ENCODE measurements around the gene TPCN2. TPM values are rescaled to one million over a fixed set of nuclear protein-coding genes. Genes with fewer than 3 reads are reported as not detected.
A peak's percentile ranks its signal among the peaks of the same experiment; 100 is the strongest.
"Not testable (repeated sequence)": the region's sequence is repeated elsewhere in the genome, so short reads cannot be mapped to it uniquely, and the experiment has no call there.

TPCN2 gene
- total and polyA plus RNA-seq, 2 of the 4 experiments (the other 2 are of a cell fraction), result 3.4 to 8.0 TPM

- in situ Hi-C loops (cut with MboI; ENCODE audit: low sequenced_read_pairs), result no loop called here
- peak; percentile 73 for DNase-seq
- no peak overlapping the region for H2BK5ac ChIP-seq (ENCODE audit: low read depth, low read length, poor library complexity, severe bottlenecking)
- H3K14ac ChIP-seq (replicated peaks; ENCODE audit: low read depth, low read length), result 0 out of 2 replicates have a peak overlapping the region, but pooled peaks have one; percentile 22
- intact Hi-C loops (cut with micrococcal nuclease), result loop anchor here (10.0 kb wide), 1 partner anchor 157 kb away; the partner anchor contains the start of gene MYEOV
- no peak overlapping the region for H4K91ac ChIP-seq (ENCODE audit: insufficient read depth, low read depth, low read length)
- peaks cover 2% of the 10 kb centered on the region; the same call in 1 of the 2 replicates for H3K4me1 ChIP-seq (ENCODE audit: control insufficient read depth, insufficient read depth, low read length)
- H3K18ac ChIP-seq (ENCODE audit: low read depth, low read length), result no peak overlapping the region
- H3K79me1 ChIP-seq (ENCODE audit: low read depth in 1 of 2, low read length in 2 of 2), result no peaks in the 10 kb centered on the region
- dilution Hi-C loops (cut with HindIII; ENCODE audit: low sequenced_read_pairs, unreplicated experiment), result no loop called here
- no peak overlapping the region for H3K56ac ChIP-seq (ENCODE audit: extremely low read depth, insufficient read depth, low read length)
- H3K23ac ChIP-seq (ENCODE audit: low read depth, low read length), result no peak overlapping the region
- H3K9ac ChIP-seq (ENCODE audit: low read depth, low read length), result no peak overlapping the region
- no peaks in the 10 kb centered on the region for H4K20me1 ChIP-seq (ENCODE audit: insufficient read depth, low read length)
- no peak overlapping the region for H3K4me2 ChIP-seq (ENCODE audit: low read depth, low read length)
- POLR2A ChIA-PET (ENCODE audit: unreplicated experiment), result no interaction called here
- no peaks in the 10 kb centered on the region for H3K27me3 ChIP-seq (ENCODE audit: control insufficient read depth, insufficient read depth, low read length)
- no CpG with 5 or more reads among the region's 3 CpGs for WGBS, 2 experiments (ENCODE audit: extremely low coverage in 2 of 2, insufficient read length in 1 of 2)
- no peak overlapping the region for H3K4me3 ChIP-seq (ENCODE audit: insufficient read depth, low read depth, low read length)
- H3K9me1 ChIP-seq (ENCODE audit: insufficient read depth, low read length), result peaks cover 5% of the 10 kb centered on the region; the same call in 1 of the 2 replicates
- no peaks in the 10 kb centered on the region for H3K36me3 ChIP-seq (ENCODE audit: control insufficient read depth, insufficient read depth, low read length)
- TF ChIP-seq CEBPB (IDR thresholded peaks at IDR 0.05; ENCODE audit: low read depth, low read length), result peak; percentile 94
- no peak for TF ChIP-seq RFX5 (IDR thresholded peaks at IDR 0.05; ENCODE audit: low read depth, low read length)
- H2BK15ac ChIP-seq (ENCODE audit: low read depth, low read length), result no peak overlapping the region
- no peak overlapping the region for H4K5ac ChIP-seq (ENCODE audit: low read depth, low read length)
- H3K27ac ChIP-seq (ENCODE audit: insufficient read depth, low read length), result no peak overlapping the region
- peak overlapping the region; percentile 31; the same call in 1 of the 2 replicates for H3K4ac ChIP-seq (ENCODE audit: low read depth, low read length)
- peak; percentile 86 for ATAC-seq (ENCODE audit: low read depth)
- H4K8ac ChIP-seq (ENCODE audit: low read depth in 2 of 2, low read length in 2 of 2), result peak overlapping the region in 1 of 2 experiments; percentile 15; a peak in 1 of 4 replicates
- no peak overlapping the region for H2AK5ac ChIP-seq (ENCODE audit: low read depth, low read length)
- BruUV-seq (replicated peaks), result no TSS peak
- H2AK9ac ChIP-seq (replicated peaks; ENCODE audit: low read depth, low read length, poor library complexity), result no peak overlapping the region
- CTCF ChIA-PET, result no interaction called here
- H2BK120ac ChIP-seq (ENCODE audit: low read depth, low read length), result peak overlapping the region; percentile 45; the same call in 1 of the 2 replicates
- no peaks in the 10 kb centered on the region; the same call in none of the 2 replicates for H3K9me3 ChIP-seq (ENCODE audit: control insufficient read depth, insufficient read depth, low read length)
- peak overlapping the region; percentile 52; the same call in 1 of the 2 replicates for H2BK20ac ChIP-seq (ENCODE audit: low read depth, low read length)
- H2AFZ ChIP-seq (replicated peaks; ENCODE audit: low read length, poor library complexity), result peak overlapping the region; percentile 55
Observed at GRCh38 chr11:69138265-69138664, 89.5 kb downstream of the TPCN2 start.

- H2AFZ ChIP-seq (replicated peaks; ENCODE audit: low read length, poor library complexity); H4K5ac ChIP-seq (ENCODE audit: low read depth, low read length); H3K56ac ChIP-seq (ENCODE audit: extremely low read depth, insufficient read depth, low read length); H3K4me1 ChIP-seq (ENCODE audit: control insufficient read depth, insufficient read depth, low read length); H3K27ac ChIP-seq (ENCODE audit: insufficient read depth, low read length); H2AK9ac ChIP-seq (replicated peaks; ENCODE audit: low read depth, low read length, poor library complexity); H3K4ac ChIP-seq (ENCODE audit: low read depth, low read length); H3K9ac ChIP-seq (ENCODE audit: low read depth, low read length); BruUV-seq (replicated peaks); H4K8ac ChIP-seq (ENCODE audit: low read depth in 2 of 2, low read length in 2 of 2); H3K36me3 ChIP-seq (ENCODE audit: control insufficient read depth, insufficient read depth, low read length); H4K91ac ChIP-seq (ENCODE audit: insufficient read depth, low read depth, low read length); H3K18ac ChIP-seq (ENCODE audit: low read depth, low read length); intact Hi-C loops (cut with micrococcal nuclease); H3K79me1 ChIP-seq (ENCODE audit: low read depth in 1 of 2, low read length in 2 of 2); H4K20me1 ChIP-seq (ENCODE audit: insufficient read depth, low read length); dilution Hi-C loops (cut with HindIII; ENCODE audit: low sequenced_read_pairs, unreplicated experiment); H2BK120ac ChIP-seq (ENCODE audit: low read depth, low read length); H2BK15ac ChIP-seq (ENCODE audit: low read depth, low read length); H3K23ac ChIP-seq (ENCODE audit: low read depth, low read length); H3K14ac ChIP-seq (replicated peaks; ENCODE audit: low read depth, low read length); H3K9me1 ChIP-seq (ENCODE audit: insufficient read depth, low read length); H3K27me3 ChIP-seq (ENCODE audit: control insufficient read depth, insufficient read depth, low read length); H3K9me3 ChIP-seq (ENCODE audit: control insufficient read depth, insufficient read depth, low read length); H3K4me2 ChIP-seq (ENCODE audit: low read depth, low read length); H2AK5ac ChIP-seq (ENCODE audit: low read depth, low read length); H2BK5ac ChIP-seq (ENCODE audit: low read depth, low read length, poor library complexity, severe bottlenecking); in situ Hi-C loops (cut with MboI; ENCODE audit: low sequenced_read_pairs); ATAC-seq (ENCODE audit: low read depth); H2BK20ac ChIP-seq (ENCODE audit: low read depth, low read length); H3K4me3 ChIP-seq (ENCODE audit: insufficient read depth, low read depth, low read length); DNase-seq; POLR2A ChIA-PET (ENCODE audit: unreplicated experiment): not testable (repeated sequence)
- WGBS, 2 experiments (ENCODE audit: extremely low coverage in 2 of 2, insufficient read length in 1 of 2), result no CpG with 5 or more reads among the region's 7 CpGs
- CTCF ChIA-PET, result interaction anchor here (0.9 kb wide), 1 partner anchor 9 kb away, joined by 4 read pairs; no protein-coding TSS in a partner anchor
Observed at GRCh38 chr11:69140161-69140560, 91.4 kb downstream of the TPCN2 start.

Data from IMR-90 (cell line).